HL-60/S4 treated with retinoic acid at 250 ng/mL for 4 days and 3 days (cell line): Measurements from ENCODE around the gene MTNR1B.

Experiments
- in situ Hi-C: fragments of 300-500 bp; cut with MboI; formaldehyde crosslinking; loops from 2 replicates; pipeline ENCODE4 v1.7.0; 2022; ENCODE audit warnings: low sequenced_read_pairs

The MTNR1B gene

DNA sequence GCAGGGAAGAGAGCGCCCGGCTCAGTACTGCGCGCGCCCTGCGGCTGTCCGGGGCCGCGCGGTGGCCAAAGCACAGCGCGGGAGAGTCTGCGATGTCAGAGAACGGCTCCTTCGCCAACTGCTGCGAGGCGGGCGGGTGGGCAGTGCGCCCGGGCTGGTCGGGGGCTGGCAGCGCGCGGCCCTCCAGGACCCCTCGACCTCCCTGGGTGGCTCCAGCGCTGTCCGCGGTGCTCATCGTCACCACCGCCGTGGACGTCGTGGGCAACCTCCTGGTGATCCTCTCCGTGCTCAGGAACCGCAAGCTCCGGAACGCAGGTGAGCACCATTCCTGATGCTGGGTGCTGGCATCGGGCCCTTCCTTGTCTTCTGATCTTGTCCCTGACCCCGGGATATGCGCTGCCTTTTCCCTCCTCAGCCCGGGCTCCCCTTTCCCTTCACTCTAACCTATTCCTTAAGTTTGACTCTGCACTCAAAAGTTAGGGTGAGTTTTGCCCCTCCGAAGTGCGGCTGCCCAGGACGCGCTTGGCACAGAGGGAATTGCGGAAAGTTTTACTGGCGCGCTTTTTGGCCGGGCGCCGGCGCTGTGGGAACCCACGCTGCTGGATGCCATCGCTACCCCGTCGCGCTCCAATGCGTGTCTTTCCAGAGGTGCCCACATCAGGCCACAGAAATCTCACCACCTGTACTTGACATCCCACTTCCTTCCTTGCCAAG is at the start of gene MTNR1B:
TSS of gene MTNR1B (plus strand) at position 18 of the 714 bp plus-strand sequence. CDS start at position 93, 75 bp downstream.
- in situ Hi-C loops, result no loop called here

DNA sequence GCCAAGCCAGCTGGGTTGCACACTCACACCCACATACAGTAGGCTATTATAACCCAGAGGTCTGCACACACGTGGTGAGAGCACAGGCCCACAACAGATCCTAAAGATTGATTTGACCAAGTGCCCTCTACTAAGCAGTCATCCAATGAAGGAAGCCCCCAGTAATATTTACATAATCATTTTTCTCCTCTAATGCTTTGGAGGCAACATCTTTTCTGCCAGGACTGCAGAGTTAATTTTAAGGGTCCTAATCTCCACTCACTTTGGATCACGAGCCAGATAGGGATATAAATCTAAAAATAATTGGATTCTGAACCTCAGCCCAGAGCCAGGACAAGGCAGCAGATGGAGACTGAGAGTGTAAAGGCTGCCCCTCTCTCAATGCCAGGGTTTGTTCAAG is 49.1 kb upstream of the MTNR1B start:
- in situ Hi-C loops, result no loop called here

DNA sequence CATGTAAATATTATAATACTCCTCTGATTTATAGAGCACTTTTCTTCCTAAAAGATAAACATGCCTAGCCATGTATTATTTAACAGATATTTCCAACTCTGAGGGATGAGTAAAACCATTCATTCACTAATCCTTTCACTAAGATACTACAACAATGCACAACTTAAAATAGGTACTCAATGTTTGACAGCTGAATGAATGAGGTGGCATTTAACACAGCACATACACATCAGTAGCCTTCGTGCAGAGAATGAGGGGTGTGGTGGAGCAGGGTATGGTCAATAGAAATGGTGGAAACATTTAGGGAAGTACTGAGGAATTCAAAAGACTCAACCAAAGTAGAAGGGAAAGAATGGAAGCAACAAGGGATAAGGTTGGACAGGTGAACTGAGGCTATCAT is 46.7 kb upstream of the MTNR1B start:
- in situ Hi-C loops, result no loop called here

DNA sequence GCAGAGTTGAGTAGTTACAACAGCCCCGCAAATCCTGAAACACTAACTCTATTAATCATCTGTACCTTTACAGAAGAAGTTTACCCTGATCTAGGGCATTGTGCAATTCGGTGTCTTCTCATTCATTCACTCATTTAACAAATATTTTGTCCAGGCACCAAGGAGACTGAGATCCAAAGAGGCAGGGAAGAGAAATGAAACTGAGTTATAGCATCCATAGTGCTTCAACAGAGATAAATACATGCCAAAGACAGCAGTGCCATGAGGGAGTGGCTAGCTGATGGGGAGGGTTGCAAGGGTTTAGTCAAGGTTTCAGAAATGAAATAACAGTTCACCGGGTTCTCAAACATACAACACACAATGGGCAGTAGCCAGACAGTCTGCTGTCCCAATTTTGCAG is 40.2 kb upstream of the MTNR1B start:
- in situ Hi-C loops, result loop anchor here (25.0 kb wide), 2 partner anchors 283 to 708 kb away; no protein-coding TSS in a partner anchor

DNA sequence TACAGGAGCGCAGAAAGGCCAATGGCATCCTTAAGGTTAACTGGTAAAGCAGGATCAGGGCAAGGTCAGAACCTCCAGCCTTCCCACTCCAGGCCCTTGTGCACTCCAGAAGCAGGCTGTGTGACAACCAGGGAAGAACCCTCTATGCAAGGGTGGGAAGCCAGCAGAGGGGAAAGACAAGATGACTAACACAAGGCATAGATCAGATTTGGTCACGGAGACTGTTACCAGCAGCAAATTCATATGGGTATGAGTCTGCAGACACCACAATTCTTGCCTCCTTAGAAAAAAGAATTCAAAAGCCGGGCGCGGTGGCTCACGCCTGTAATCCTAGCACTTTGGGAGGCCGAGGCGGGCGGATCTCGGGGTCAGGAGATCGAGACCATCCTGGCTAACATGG is 39.8 kb upstream of the MTNR1B start:
- in situ Hi-C loops, result loop anchor here (25.0 kb wide), 2 partner anchors 283 to 708 kb away; no protein-coding TSS in a partner anchor

DNA sequence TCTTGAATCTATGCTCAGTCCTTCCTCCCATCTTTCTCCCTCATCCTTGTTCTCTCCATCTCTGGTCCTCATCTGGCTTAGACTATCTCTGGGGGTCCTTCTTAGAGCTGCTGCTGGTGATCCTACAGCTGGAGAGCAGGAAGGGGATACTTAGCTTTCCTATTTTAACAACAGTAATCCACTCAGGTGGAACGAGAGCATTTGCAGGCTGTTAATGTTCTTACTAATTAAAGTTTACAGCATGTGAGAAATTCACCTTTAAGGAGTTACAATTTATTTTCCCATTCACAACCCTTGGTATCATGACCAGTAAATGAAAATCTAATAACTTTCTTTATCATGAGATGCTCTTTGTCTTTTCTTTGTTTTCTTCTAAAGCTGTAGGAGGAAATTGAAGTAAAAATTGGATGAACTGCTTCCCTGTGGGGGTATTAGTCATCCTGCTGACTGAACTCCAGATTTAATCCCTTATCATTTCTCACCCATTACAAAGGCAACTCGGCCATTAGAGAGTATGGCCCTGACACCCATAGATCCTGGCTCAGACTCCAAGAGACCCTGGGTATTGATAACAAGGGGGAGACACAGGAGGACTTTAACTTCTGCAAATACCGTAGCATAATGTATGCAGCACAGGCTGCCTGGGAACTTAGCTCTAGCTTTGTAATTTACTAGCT is 37.6 kb upstream of the MTNR1B start:
- in situ Hi-C loops, result loop anchor here (25.0 kb wide), 2 partner anchors 280 to 705 kb away; no protein-coding TSS in a partner anchor

DNA sequence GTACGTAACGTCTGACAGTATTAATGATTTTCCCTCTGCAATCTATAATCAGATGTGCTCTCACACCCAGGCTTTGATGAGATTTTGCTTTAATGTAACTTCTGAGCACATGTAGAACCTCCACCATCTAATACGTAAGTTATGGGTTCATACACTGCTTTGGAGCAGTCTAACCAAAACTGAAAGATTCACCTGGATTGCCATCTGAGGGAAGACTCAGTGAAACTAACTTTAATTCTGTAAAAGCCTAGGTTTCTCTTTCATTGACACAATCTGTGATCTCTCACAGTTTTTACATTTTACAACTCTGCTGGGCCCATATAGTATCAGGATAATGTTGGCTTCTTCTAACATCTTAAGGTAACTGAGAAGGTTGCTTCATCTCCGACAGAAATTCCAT is 30.1 kb upstream of the MTNR1B start:
- in situ Hi-C loops, result loop anchor here (25.0 kb wide), 2 partner anchors 273 to 698 kb away; no protein-coding TSS in a partner anchor

DNA sequence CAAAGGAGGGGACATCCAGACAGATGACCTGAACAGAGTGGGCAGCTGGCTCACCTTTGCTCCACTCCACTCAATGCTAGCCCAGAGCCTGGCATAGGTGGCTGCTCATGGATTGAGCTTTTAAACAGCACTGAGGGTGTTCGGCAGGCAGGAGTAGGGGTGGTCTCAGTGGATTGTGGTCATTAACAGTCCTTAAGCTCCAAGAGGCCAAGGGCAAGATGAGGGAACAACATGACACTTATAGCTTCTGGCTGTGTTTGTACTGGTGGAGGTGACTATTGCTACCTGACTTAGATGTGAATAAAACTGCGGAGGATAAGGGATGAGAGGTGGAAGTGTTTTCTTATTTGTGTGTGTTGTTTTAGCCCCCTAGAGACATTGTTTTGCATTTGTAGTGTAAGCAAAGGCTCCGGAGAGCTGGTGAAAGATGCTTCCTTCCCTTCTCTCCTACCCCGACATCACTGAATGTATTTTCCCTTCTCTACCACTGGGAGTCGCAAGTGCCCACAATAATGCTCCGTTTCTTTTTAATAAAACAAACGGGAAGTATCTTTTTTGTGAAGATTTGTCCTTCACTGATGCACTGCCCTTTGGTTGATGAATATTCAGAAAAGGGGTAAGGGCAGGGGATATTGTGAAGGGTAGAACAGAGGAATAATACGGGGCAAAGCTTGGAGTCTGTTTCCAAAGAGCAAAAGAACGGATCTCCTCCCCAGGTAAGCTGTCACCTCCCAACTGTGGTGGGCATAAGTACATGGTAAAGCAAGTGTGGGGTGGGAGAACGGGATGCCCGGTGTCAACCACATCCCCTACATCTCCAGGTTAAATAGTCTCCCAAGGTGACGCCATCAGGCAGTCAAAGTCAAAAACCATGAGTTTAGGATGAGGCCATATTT is 27.5 kb upstream of the MTNR1B start:
- in situ Hi-C loops, result loop anchor here (25.0 kb wide), 2 partner anchors 270 to 695 kb away; no protein-coding TSS in a partner anchor

DNA sequence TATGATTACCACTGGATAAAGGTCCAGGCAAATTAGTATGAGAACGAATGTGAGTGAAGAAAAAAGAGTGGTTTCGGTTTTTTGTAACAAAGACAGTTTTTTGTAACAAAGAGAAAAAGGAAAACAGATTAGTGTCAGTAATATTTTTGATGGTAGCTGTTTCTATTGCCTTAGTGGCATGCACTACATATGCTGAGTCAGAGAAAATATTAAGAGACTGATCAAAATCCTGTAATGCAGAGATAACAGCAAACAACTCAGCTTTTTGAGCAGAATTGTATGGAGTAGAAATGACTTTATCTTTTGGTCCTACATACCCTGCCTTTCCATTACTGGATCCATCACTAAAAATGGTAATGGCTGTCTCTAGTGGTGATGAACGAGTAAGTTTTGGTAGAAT is 22.7 kb upstream of the MTNR1B start:
- in situ Hi-C loops, result loop anchor here (25.0 kb wide), 2 partner anchors 266 to 691 kb away; no protein-coding TSS in a partner anchor

DNA sequence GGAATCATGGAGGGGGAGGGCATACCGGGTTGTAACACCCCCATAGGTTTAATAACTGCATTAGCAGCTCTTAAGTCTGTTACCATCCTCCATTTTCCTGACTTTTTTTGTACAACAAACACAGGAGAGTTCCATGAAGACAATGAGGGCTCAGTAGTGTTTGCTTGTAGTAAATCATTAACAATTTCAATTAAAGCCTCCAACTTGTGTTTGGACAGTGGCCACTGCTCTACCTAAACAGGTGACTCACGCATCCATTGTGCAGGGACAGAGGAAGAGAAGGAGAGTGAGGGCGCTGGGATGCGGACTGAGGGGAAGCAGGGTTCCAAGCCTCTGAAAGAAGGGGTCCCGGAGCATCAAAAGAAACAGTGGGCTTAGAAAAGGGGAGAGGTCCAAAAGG is 21.3 kb upstream of the MTNR1B start:
- in situ Hi-C loops, result loop anchor here (25.0 kb wide), 2 partner anchors 264 to 689 kb away; no protein-coding TSS in a partner anchor

DNA sequence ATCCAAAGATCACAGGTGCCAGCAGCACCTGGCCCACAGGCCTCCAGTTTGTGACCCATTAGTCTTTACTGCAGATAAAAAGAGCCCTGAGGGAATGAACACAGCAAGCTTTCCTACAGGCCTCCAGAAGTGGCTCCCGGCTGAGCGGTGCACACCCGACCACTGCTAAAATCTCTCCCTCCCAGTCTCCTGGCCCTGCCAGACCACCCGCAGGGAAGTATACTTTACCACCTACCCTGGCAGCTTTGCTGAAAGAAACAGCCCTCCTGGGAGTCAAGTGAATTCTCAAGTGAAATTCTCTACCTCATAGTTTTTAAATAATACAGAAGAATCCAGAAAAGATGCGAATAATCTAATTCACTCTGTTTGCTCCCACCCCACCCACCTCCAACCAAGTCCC is 15.4 kb upstream of the MTNR1B start:
- in situ Hi-C loops, result no loop called here

DNA sequence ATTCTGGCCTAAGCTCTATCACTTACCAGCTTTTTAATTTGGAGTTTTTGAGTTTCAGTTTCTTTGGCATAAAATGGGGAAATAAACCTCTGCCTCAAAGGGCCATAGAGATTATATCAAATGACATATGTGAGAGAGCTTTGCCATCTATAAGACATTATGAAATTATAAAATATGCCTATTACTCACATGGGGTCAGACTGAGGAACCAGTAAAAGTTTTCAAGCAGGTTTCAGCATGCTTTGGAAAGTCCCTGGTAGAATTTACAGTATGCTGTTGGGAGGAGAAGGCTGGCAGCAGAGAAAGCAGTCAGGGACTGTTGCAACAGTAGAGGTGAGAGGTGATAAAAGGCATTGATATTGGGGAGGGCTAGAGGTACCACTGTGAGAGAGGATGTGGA is 13.6 kb upstream of the MTNR1B start:
- in situ Hi-C loops, result no loop called here

DNA sequence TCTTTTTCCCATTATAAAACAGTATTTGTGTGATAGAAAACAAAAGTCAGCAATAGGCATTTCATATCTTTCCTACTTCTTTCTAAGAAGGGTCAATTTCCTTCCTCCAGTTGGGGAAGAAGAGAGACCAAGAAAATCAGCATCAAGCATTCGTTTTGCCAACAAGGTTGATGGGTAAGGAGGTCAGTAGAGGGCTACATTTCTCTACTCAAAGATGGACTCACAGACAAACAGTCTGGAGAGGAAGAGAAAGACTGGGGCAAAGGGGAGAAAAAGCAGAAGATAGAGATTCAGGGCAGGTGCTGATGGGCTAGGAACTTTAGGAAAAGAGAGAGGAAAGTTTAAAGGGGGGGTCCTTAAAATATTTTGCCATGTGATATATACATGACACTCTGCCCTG is 8.6 kb upstream of the MTNR1B start:
- in situ Hi-C loops, result no loop called here

DNA sequence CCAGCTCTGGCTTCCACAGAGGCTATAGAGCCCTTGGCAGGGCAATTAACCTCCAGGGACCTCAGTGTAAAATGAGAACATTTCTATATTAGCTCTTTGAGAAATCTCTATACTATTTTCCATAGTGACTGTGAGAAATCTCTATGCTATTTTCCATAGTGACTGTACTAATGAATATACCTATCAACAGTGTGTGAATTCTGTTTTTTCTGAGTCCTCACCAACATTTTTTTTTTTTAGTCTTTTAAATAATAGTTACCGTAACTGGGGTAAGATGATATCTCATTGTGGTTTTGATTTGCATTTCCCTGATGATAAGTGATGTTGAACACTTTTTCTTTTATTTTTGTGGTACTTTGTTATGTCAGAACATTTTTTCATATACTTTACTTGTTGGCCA is 7.0 kb upstream of the MTNR1B start:
- in situ Hi-C loops, result no loop called here

DNA sequence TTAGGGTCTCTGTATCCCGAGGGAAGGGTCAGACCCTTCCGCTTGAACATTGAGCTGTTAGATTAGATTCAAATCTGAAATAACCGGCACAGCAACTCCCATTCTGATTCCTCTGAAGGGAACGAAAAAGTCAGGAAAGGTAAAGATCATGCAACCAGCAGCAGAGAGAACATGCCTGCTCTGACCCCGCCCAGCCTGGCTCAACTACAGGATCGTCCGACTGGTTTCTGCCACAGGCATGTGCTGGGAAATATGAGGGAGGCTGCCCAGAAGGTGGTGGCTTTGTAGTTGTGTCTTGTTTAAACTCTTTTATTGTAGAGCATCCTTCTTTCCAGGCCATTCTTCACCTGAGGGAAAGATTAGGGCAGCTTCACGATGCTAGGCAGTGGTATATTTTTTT is 5.0 kb upstream of the MTNR1B start:
- in situ Hi-C loops, result no loop called here

DNA sequence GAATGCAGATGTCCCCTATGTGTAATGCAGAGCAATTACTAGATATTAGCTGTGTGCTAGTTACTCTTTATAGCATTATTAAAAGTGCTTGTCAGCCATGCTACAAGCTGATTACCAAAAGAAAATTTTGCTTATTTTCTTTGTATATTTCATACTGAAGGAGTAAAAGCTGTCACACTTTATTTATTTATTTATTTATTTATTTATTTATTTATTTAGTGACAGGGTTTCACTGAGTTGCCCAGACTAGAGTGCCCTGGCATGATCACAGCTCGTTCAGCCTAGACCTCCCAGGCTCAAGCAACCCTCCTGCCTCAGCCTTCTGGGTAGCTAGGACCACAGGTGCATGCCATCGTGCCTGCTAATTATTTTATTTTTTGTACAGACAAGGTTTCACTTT is 4.3 kb upstream of the MTNR1B start:
- in situ Hi-C loops, result no loop called here

DNA sequence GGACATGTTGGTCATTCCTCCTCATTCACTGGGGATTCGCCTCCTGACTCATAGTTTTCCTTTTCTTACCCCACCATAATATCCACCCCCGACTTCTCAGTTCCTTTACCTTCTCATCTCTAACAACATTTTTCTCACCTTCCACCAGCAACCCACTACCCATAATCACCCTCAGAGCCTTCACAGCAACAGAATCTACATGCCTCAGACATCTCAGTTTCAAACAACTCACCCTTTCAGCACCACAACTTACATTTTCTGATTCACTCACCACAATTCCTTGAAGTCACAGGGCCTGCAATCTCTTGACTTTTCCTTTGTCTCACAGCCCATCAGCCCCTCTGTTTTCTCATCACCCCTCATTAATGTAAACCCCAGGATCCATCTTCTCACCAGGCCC is 2.3 kb upstream of the MTNR1B start:
- in situ Hi-C loops, result no loop called here

DNA sequence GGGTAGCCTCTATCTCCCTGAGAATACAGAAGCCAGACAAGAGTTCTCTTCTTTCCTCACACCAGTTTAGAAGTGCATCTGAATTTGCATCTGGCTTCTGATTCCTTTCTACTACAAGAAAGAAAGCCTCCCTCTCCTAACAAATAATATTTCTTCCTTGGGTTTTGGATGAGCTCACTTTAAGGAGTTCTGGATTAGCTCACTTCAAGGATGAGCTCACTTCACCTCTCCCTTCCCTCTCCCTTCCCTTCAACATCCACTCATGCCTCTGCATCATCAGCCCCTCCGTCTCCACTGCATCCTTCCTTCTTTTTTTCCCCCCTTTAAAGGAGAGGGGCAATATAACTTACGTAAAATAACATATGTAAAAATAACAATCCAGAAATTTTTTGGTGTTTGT is 1.6 kb upstream of the MTNR1B start:
- in situ Hi-C loops, result no loop called here

DNA sequence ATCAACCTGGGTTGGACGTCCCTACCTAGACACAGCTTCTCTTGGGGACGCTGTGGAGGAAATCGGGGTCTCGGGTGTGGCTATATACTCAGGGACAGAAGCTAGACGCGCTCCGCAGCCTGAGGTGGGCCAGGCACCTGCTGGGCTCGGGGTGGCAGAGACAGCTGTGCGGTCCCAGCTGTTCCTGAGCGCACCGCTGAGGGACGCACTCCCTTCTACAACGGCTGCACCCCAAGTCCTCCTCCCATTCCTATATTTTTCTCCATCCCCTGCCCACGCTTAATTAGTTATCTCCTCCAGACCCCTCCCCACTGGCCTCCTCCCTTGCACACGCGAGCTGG is 188 bp upstream of the MTNR1B start:
- in situ Hi-C loops, result no loop called here

DNA sequence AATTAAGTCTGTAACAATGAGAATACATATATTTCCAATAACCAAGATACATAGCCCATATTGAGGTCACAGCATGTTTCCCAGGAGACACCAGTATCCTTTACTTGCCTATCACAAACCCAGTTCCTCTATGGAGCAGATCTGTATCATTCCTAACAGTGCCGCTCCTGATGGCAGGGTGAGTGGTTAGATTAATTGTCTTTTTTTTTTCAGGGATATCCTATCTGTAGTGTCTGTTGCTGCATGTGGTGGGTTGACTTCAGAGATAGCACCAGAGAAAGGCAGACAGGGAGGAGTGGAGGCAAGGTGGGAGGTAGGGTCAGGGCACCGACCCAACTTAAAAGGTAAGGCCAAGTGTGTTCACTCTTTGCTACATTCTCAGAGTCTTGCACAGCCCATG is 2.8 kb downstream of the MTNR1B start:
- in situ Hi-C loops, result no loop called here

DNA sequence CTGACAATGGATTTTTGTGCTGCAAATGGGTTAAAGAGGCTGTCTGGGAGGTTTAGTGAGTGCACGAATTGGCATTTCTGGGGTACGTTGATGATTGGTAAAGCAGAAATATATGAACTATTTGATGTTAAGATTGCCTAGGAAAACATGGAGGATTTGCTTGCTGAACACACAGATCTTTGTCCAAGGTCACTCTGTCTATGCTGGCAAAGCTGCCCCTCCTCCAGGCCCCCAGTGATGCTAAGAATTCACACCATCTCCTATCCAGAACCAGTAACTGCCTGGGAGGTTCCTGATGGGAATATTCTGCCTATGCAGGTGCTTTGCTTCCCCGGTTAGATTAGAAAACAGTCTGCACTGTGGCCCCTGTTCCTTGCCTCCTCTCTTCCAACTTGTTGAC is 5.8 kb downstream of the MTNR1B start:
- in situ Hi-C loops, result no loop called here
